Hepatocyte (in vitro differentiated cells): ENCODE data around the gene PCDHGA7. TPM values are rescaled to one million over a fixed set of nuclear protein-coding genes. Genes with fewer than 3 reads are reported as not detected.
"Not testable (repeated sequence)": the region's sequence is repeated elsewhere in the genome, so short reads cannot be mapped to it uniquely, and the experiment has no call there.

Experiments used
- DNase-seq: peaks from one replicate; pipeline ENCODE4 v3.0.0-alpha.2; 2016; ENCODE audit warnings: low spot score
- H2AFZ ChIP-seq: fragments of 200-600 bp; sonication (generic); 2 replicates; pipeline ENCODE4 v1.6.0; 2016; ENCODE audit warnings: antibody characterized with exemption, mild to moderate bottlenecking
- H3K27ac ChIP-seq: fragments of 200-600 bp; sonication (generic); 2 replicates; pipeline ENCODE4 v1.5.1; 2016; ENCODE audit warnings: mild to moderate bottlenecking
- H3K27me3 ChIP-seq: fragments of 200-600 bp; sonication (generic); 2 replicates; pipeline ENCODE4 v1.6.1; 2016
- H3K36me3 ChIP-seq: fragments of 200-600 bp; sonication (generic); replicated peaks from 2 replicates; pipeline ENCODE4 v1.5.1; 2016; ENCODE audit warnings: low read depth; ENCODE audit not compliant: insufficient read depth
- H3K4me1 ChIP-seq: fragments of 200-600 bp; sonication (generic); 2 replicates; pipeline ENCODE4 v1.5.1; 2016; ENCODE audit warnings: mild to moderate bottlenecking, moderate library complexity; ENCODE audit not compliant: insufficient read depth
- H3K4me2 ChIP-seq: fragments of 200-600 bp; sonication (generic); 2 replicates; pipeline ENCODE4 v1.6.0; 2016
- H3K4me3 ChIP-seq: fragments of 200-600 bp; sonication (generic); 2 replicates; pipeline ENCODE4 v1.5.1; 2016; ENCODE audit warnings: mild to moderate bottlenecking
- H3K79me2 ChIP-seq: fragments of 200-600 bp; sonication (generic); 2 replicates; pipeline ENCODE4 v1.6.0; 2017; ENCODE audit warnings: mild to moderate bottlenecking
- H3K9me2 ChIP-seq: fragments of 200-600 bp; sonication (generic); replicated peaks from 2 replicates; pipeline ENCODE4 v1.6.0; 2017; ENCODE audit warnings: mild to moderate bottlenecking; ENCODE audit not compliant: insufficient read depth
- H3K9me3 ChIP-seq: fragments of 200-600 bp; sonication (generic); 2 replicates; pipeline ENCODE4 v1.5.1; 2016; ENCODE audit warnings: low read depth, mild to moderate bottlenecking
- H4K20me1 ChIP-seq: fragments of 200-600 bp; sonication (generic); 2 replicates; pipeline ENCODE4 v1.6.0; 2016; ENCODE audit warnings: mild to moderate bottlenecking; ENCODE audit not compliant: insufficient read depth, poor library complexity, severe bottlenecking
- EZH2 ChIP-seq: fragments of 200-600 bp; sonication (generic); IDR thresholded peaks from 2 replicates; pipeline ENCODE4 v1.6.1; 2016; ENCODE audit warnings: antibody characterized with exemption, mild to moderate bottlenecking, borderline replicate concordance
- EZH2phosphoT487 ChIP-seq: fragments of 200-600 bp; sonication (generic); IDR thresholded peaks from one replicate; pipeline ENCODE4 v1.6.1; 2018; ENCODE audit warnings: antibody characterized with exemption, mild to moderate bottlenecking, low read depth, moderate library complexity; ENCODE audit not compliant: unreplicated experiment, severe bottlenecking
- WGBS: methylation state at CpG from one replicate; pipeline ENCODE4 v1.1.6; 2016; ENCODE audit warnings: low lambda C conversion rate; ENCODE audit errors: missing lambda C conversion rate; 5-methylcytosine and 5-hydroxymethylcytosine counted together
- polyA plus RNA-seq: library from polyadenylated mRNA; unstranded; fragments of >200 nt; fragmentation: Nextera tagmentation; extraction: Ambion mirVana; gene quantifications from 2 replicates; pipeline ENCODE4 v1.2.1, GENCODE V29; 2016
- total RNA-seq: library from RNA; depleted of rRNA; stranded (reverse); fragments of >200 nt; gene quantifications from 2 replicates; pipeline ENCODE4 v1.2.3, GENCODE V29; 2014
- TF ChIP-seq, protein P1 (sequence below): fragments of 200-600 bp; sonication (generic); IDR thresholded peaks from 2 replicates; pipeline ENCODE4 v1.5.1; 2016; ENCODE audit warnings: antibody characterized with exemption, mild to moderate bottlenecking; ENCODE audit not compliant: poor library complexity

The PCDHGA7 gene
- total and polyA plus RNA-seq, 2 experiments from 2014 or later: 0.10 TPM; not detected in 1

GRCh38 chr5:141389153-141390042 lies 6.9 kb downstream of the PCDHGA7 start:
- 98% methylated on average over 73 of the region's 77 CpGs for WGBS
- DNase-seq: no peak
- peaks cover 43% of the 10 kb centered on the region for H3K9me3 ChIP-seq
- H3K27ac ChIP-seq: no peak overlapping the region
- no peaks in the 10 kb centered on the region for H3K79me2 ChIP-seq
- H4K20me1 ChIP-seq: no peaks in the 10 kb centered on the region
- no peaks in the 10 kb centered on the region for H3K36me3 ChIP-seq
- H3K4me2 ChIP-seq: no peak overlapping the region
- H3K27me3 ChIP-seq: no peaks in the 10 kb centered on the region
- H3K4me1 ChIP-seq: no peaks in the 10 kb centered on the region
- no peaks in the 10 kb centered on the region for H3K9me2 ChIP-seq
- no peak overlapping the region for H2AFZ ChIP-seq
- H3K4me3 ChIP-seq: no peak overlapping the region
- no peak for TF ChIP-seq EZH2
- TF ChIP-seq EZH2phosphoT487: no peak
- TF ChIP-seq, protein P1, sequence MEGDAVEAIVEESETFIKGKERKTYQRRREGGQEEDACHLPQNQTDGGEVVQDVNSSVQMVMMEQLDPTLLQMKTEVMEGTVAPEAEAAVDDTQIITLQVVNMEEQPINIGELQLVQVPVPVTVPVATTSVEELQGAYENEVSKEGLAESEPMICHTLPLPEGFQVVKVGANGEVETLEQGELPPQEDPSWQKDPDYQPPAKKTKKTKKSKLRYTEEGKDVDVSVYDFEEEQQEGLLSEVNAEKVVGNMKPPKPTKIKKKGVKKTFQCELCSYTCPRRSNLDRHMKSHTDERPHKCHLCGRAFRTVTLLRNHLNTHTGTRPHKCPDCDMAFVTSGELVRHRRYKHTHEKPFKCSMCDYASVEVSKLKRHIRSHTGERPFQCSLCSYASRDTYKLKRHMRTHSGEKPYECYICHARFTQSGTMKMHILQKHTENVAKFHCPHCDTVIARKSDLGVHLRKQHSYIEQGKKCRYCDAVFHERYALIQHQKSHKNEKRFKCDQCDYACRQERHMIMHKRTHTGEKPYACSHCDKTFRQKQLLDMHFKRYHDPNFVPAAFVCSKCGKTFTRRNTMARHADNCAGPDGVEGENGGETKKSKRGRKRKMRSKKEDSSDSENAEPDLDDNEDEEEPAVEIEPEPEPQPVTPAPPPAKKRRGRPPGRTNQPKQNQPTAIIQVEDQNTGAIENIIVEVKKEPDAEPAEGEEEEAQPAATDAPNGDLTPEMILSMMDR: no peak

DNA sequence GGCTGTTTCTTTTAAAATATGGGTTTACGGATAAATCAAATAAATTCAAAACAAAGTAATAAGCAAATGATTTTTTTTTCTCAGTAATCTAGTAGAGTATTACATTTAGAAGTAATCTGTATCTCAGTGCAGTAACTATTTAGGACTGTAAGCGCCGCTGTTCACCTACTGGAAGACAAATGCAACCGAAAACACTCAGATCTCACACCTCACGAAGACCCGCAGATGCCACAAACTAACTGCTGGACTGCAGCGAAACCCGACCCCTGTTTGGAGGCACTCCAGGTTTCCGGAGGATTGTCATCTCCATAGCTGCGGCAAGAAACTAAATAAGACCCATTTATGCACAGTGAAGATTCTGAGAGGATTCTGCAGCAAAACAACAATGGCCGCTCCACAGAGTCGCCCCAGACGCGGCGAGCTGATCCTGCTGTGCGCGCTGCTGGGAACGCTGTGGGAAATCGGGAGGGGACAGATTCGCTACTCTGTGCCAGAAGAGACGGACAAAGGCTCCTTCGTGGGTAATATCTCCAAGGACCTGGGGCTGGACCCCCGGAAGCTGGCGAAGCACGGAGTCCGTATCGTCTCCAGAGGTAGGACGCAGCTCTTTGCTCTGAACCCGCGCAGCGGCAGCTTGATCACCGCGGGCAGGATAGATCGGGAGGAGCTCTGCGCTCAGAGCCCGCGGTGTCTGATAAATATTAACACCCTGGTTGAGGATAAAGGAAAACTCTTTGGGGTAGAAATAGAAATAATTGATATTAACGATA lies 10.1 kb downstream of the PCDHGA7 start, which contains the start of gene PCDHGA8:
Gene PCDHGA8, plus strand, starts transcription at position 205 of the 770 bp plus-strand sequence. Its CDS starts 181 bp downstream, at position 386.
- WGBS: 98% methylated on average over 38 of the region's 38 CpGs
- H4K20me1 ChIP-seq: no peaks in the 10 kb centered on the region
- H3K4me1 ChIP-seq: no peaks in the 10 kb centered on the region
- no peaks in the 10 kb centered on the region for H3K36me3 ChIP-seq
- H3K27me3 ChIP-seq: no peaks in the 10 kb centered on the region
- H3K27ac ChIP-seq: no peak within 1 kb of the TSS
- no peaks in the 10 kb centered on the region for H3K79me2 ChIP-seq
- H3K9me2 ChIP-seq: no peaks in the 10 kb centered on the region
- no peak within 1 kb of the TSS for H3K4me3 ChIP-seq
- peaks cover 63% of the 10 kb centered on the region for H3K9me3 ChIP-seq
- H3K4me2 ChIP-seq: no peak within 1 kb of the TSS
- TF ChIP-seq EZH2phosphoT487 (no peak), EZH2 (no peak)
- TF ChIP-seq, protein P1: no peak
- H2AFZ ChIP-seq: no peak within 1 kb of the TSS
- no peak for DNase-seq

GRCh38 chr5:141393267-141393666 lies 10.7 kb downstream of the PCDHGA7 start:
- TF ChIP-seq, protein P1: no peak
- TF ChIP-seq EZH2: no peak
- TF ChIP-seq EZH2phosphoT487: no peak
- Histone ChIP-seq H4K20me1 (no peaks in the 10 kb centered on the region), H3K4me3 (no peak overlapping the region), H3K27me3 (no peaks in the 10 kb centered on the region), H2AFZ (no peak overlapping the region), H3K4me2 (no peak overlapping the region), H3K27ac (no peak overlapping the region), H3K9me3 (peaks cover 64% of the 10 kb centered on the region), H3K79me2 (no peaks in the 10 kb centered on the region), H3K36me3 (no peaks in the 10 kb centered on the region), H3K9me2 (no peaks in the 10 kb centered on the region), H3K4me1 (no peaks in the 10 kb centered on the region)
- no peak for DNase-seq
- whole genome bisulfite sequencing: 97% methylated on average over 21 of the region's 21 CpGs

DNA sequence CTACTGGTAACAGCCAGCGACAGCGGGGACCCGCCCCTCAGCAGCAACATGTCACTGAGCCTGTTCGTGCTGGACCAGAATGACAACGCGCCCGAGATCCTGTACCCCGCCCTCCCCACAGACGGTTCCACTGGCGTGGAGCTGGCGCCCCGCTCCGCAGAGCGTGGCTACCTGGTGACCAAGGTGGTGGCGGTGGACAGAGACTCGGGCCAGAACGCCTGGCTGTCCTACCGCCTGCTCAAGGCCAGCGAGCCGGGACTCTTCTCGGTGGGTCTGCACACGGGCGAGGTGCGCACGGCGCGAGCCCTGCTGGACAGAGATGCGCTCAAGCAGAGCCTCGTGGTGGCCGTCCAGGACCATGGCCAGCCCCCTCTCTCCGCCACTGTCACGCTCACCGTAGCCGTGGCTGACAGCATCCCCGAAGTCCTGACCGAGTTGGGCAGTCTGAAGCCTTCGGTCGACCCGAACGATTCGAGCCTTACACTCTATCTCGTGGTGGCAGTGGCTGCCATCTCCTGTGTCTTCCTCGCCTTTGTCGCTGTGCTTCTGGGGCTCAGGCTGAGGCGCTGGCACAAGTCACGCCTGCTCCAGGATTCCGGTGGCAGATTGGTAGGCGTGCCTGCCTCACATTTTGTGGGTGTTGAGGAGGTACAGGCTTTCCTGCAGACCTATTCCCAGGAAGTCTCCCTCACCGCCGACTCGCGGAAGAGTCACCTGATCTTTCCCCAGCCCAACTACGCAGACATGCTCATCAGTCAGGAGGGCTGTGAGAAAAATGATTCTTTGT lies 12.1 kb downstream of the PCDHGA7 start:
- not testable (repeated sequence) for H3K9me2 ChIP-seq, H3K4me3 ChIP-seq, H3K27me3 ChIP-seq, H3K27ac ChIP-seq, H2AFZ ChIP-seq, H3K4me2 ChIP-seq, H3K4me1 ChIP-seq, H3K36me3 ChIP-seq, H4K20me1 ChIP-seq, DNase-seq, H3K79me2 ChIP-seq
- 97% methylated on average over 37 of the region's 53 CpGs for WGBS
- peaks cover 62% of the 10 kb centered on the region for H3K9me3 ChIP-seq

GRCh38 chr5:141397756-141398551 lies 15.4 kb downstream of the PCDHGA7 start, which contains the start of gene PCDHGB5:
PCDHGB5 (plus strand) TSS chr5:141397947; CDS start chr5:141398128, 181 bp downstream.
- H3K4me1 ChIP-seq, H4K20me1 ChIP-seq, DNase-seq, H3K4me3 ChIP-seq, H3K9me2 ChIP-seq, H2AFZ ChIP-seq, H3K27me3 ChIP-seq, H3K79me2 ChIP-seq, H3K4me2 ChIP-seq, H3K27ac ChIP-seq, H3K36me3 ChIP-seq: not testable (repeated sequence)
- H3K9me3 ChIP-seq: peaks cover 49% of the 10 kb centered on the region
- 88% methylated on average over 26 of the region's 43 CpGs for WGBS
